Measurements from ENCODE around the gene ULBP2.

GRCh38 chr6:149995235-149995750 lies 53.5 kb downstream of the ULBP2 start:
- TF ChIP-seq ZNF274 (IDR thresholded peaks at IDR 0.05; ENCODE audit: low read depth, low read length) = no peak
- no peak for TF ChIP-seq YY1 (IDR thresholded peaks at IDR 0.05; ENCODE audit: insufficient read depth, insufficient read length)

All from NT2/D1 (cell line).